GM21717 (cell line): Measurements from ENCODE around the gene CCDC59.
"Not testable (repeated sequence)": the region's sequence is repeated elsewhere in the genome, so short reads cannot be mapped to it uniquely, and the experiment has no call there.

Experiments used
- ATAC-seq: cut with Tn5 transposase; IDR thresholded peaks from one replicate; pipeline ENCODE4 v1.9.1; 2021; ENCODE audit warnings: mild to moderate bottlenecking, moderate library complexity; ENCODE audit not compliant: unreplicated experiment

Gene CCDC59

DNA sequence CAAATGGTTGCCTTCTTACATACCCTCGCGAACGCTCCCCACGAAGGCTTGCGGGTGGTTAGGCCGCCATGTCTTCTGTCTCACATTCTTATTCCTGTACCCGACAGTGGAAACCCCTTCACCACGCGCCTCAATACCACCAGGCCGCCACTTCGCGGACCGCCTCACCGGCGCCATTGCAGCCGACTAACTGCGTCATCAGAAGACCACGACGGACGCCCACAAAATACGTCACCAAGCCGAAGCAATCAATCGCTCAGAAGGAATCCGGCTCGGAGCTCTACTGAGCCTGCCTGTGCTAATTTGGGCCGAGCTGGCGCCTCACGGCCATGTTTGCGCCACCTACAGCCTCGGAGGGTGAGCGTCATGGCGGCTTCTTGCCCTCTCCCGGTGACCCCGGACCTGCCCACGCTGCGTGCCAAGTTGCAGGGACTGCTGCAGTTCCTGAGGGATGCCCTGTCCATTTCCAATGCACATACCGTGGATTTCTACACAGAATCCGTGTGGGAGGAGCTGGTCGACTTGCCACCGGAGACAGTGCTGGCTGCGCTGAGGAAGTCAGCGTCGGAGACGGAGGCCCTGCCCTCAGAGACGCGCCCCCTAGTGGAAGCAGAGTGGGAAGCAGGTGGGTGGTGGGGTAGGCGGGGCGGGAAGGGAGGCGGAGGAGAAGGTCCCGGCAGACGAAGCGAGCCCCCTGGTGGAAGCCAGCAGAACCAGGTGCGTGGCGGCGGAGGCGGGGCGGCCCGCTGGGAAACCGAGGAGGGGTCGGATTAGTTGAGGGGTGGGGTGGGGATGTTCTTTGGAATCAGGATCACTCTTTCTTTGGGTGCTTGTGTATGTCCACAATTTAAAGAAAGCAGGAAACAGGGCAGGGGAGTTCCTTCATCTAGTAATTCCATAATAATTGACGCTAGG, at the start of gene CCDC59, which contains the start of gene METTL25:
TSS of gene CCDC59 (minus strand) at position 188 of the 915 bp plus-strand sequence. CDS start at position 177, 11 bp downstream.
TSS of gene METTL25 (plus strand) at position 330 of the 915 bp plus-strand sequence. CDS start at position 367, 37 bp downstream.
- peak; percentile 95 for ATAC-seq

DNA sequence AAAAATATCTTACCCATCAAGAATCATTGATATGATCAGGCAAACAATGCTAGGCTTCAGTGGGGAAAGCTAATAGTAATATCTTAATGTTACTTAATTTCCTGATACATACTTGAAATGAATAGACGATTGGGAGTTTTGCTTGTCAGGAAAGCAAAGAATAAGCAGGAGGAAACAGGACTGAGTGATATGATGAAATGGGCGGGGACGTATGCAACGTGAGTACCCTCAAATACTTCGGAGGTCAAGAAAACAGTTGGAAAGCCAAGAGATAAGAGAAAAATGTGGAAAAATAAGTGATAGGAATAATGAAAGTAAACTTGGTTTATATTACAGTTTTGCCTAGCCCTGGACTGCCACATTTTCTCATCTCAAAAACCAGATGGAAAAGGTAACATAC, 49.3 kb upstream of the CCDC59 start:
- no peak for ATAC-seq

- ATAC-seq: no peak
Observed at GRCh38 chr12:82406651-82407050, 48.5 kb upstream of the CCDC59 start.

- ATAC-seq: no peak
Observed at GRCh38 chr12:82400819-82401218, 42.6 kb upstream of the CCDC59 start.

- no peak for ATAC-seq
Observed at GRCh38 chr12:82398879-82399278, 40.7 kb upstream of the CCDC59 start.

DNA sequence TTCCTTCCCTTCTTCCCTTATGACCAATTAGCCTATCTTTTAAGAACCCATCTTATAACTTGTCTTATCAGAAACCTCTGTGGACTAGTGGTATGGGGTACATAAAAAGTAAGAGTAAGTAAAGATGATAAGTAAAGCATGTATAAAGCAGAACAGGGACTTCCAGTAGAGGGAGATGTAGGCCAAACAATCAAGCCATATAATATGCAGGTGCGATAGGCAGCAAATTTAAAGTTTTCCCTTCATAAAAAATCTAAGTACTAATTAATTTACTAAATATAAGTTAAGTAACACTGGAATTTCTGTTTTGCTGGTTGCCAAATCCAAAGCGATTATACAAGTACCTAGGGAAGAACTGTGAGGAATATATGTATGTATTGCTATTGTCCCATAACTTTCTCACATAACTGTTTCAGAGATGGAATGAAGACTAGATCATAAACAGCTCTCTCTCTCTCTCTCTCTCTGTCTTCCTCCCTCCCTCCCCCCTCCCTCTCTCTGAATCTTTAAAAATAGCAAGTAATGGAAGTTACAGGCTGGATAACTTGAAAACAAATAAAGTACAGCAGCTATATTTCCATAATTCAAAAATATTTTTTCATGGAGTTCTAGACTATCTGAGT, 25.9 kb upstream of the CCDC59 start:
- no peak for ATAC-seq

- no peak for ATAC-seq
Observed at GRCh38 chr12:82378997-82379396, 20.8 kb upstream of the CCDC59 start.

DNA sequence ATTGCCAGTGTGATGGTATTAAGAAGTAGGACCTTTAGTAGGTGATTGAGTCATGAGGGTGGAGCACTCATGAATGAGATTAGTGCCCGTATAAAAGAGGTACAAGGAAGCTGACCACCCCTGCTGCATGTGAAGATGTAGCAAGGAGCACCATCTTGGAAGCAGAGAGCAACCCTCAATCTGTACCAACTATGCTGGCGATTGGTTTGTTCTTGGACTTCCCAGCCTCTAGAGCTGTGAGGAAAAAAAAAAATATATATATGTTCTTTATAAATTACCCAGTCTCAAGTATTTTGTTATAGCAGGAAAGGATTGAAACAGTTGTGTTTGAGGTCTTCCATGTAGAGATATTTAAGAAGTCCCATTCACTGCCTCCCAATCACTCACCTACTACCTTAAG, 17.0 kb upstream of the CCDC59 start:
- ATAC-seq: no peak

DNA sequence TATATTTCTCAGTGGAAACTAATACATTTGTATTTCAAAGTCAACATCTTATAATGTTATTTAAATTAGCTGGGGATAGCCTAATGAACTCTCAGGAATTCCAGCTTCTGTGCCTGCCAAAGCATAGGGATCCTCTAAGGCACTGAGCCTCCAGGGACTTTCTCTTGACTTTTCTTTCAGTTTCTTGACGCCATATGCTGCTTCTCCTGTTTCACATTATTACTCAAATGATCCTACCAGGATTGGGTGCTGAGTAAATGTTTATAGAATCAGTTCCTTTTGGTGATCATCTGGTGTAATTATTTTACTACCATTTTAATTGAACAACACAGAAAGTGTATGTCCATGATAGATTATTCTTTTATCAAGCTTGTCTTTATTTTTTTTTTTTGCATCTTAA, 8.0 kb upstream of the CCDC59 start:
- peak; percentile 71 for ATAC-seq

GRCh38 chr12:82363990-82364389, 5.8 kb upstream of the CCDC59 start:
- no peak for ATAC-seq

DNA sequence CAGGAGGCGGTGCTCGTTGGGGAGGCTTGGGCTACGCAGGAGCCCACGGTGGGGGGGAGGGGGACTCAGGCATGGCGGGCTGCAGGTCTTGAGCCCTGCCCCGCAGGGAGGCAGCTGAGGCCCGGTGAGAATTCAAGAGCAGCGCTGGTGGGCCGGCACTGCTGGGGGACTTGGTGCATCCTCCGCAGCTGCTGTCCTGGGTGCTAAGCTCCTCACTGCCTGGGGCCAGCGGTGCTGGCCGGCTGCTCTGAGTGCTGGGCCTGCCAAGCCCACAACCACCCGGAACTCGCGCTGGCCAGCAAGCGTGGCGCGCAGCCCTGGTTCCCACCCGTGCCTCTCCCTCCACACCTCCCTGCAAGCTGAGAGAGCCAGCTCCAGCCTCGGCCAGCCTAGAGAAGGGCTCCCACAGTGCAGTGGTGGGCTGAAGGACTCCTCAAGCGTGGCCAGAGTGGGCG, 3.3 kb upstream of the CCDC59 start:
- ATAC-seq: no peak

DNA sequence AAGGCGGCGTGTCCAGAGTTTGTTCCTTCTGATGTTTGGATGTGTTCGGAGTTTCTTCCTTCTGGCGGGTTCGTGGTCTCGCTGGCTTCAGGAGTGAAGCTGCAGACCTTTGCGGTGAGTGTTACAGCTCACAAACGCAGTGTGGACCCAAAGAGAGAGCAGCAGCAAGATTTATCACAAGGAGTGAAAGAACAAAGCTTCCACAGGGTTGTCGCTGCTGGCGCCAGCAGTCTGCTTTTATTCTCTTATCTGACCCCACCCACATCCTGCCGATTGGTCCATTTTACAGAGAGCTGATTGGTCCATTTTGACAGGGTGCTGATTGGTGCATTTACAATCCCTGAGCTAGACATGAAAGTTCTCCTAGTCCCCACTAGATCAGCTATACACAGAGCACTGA, 2.6 kb upstream of the CCDC59 start:
- ATAC-seq: not testable (repeated sequence)

DNA sequence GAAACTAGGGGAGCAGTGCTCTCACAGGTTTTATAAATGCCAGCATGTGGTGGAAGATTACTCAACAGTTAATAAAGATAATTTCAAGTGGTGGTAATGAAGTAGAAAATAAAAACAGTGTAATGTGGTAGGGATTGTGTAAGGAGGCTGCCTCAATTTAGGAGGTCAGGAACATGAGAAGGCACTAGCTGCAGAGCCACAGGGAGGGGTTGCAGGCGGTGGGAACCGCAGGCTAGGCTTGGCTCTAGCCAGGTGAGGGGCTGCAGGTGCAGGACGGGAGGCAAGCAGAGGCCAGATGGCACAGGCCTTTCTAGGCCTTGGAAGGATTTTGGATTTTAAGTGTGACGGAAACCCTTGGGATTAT, 910 bp upstream of the CCDC59 start:
- ATAC-seq: no peak

DNA sequence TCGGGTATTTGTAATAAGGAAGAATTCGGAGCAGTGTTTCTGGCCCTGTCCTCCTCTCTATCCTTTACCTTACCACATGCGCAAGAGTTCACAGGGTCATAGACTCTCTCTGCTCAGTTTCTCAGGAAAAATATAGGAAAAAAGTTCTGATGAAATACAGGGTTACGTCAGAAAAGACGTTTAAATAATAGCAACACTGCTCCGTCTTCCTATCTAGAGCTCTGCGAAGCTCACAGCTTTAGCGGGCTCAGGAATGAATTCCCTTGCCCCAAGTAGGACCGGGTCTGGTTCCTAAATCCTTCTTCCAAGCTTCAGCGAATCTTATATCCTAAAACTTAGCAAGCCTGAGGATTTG, 365 bp downstream of the CCDC59 start:
- no peak for ATAC-seq

- ATAC-seq: no peak
Observed at GRCh38 chr12:82357340-82357739, 847 bp downstream of the CCDC59 start.

DNA sequence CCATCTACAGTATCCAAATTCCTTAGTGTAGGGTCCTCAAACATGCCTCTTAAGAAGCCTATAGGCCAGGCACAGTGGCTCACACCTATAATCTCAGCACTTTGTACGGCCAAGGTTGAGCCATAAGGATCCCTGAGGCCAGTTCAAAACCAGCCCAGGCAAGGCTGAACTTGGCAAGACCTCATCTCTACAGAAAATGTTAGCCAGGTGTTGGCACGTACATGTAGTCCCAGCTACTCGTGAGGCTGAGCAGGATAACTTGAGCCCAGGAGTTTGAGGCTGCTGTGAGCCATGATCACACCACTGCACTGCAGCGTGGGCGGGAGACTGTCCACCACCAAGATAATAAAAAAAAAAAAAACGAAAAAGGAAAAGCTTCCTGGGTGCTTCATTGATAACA, 6.8 kb downstream of the CCDC59 start:
- ATAC-seq: no peak

DNA sequence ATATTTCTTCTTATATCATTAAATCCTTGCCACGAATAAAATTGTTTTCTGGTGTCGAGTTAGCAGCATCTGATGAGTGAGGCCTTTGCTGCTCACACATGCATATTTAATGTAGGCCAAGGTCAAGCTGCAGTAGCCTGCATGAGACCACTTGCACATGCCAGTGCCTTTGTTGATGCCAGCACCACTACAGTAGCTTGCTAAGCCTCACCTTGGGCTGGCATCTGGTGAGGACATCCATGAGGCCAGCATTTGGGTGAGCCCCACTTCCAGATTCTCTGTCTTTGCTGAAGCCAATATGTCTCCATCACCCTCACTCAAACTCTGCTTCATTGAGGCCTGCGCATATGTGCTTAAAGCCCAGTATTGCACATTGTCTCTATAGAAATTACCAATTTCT, 8.0 kb downstream of the CCDC59 start:
- ATAC-seq: no peak

- no peak for ATAC-seq
Observed at GRCh38 chr12:82329508-82329907, 28.7 kb downstream of the CCDC59 start.

DNA sequence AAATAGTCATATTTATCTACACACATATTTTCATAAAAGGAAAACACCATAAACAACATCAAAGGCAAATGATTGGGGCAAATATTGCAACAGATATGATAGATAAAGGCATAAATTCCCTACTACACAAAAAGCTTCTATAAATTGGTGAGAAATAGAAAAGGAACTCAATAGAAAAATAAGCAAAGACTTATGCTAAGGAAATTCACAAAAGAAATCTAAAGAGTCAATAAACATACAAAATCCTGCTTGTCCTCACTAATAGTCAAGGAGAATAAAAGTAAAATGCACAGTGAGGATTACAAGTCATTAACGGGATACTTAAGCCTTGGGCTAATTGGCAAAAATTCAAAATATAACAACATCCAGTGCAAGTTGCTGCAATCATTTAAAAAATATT, 30.3 kb downstream of the CCDC59 start:
- no peak for ATAC-seq

DNA sequence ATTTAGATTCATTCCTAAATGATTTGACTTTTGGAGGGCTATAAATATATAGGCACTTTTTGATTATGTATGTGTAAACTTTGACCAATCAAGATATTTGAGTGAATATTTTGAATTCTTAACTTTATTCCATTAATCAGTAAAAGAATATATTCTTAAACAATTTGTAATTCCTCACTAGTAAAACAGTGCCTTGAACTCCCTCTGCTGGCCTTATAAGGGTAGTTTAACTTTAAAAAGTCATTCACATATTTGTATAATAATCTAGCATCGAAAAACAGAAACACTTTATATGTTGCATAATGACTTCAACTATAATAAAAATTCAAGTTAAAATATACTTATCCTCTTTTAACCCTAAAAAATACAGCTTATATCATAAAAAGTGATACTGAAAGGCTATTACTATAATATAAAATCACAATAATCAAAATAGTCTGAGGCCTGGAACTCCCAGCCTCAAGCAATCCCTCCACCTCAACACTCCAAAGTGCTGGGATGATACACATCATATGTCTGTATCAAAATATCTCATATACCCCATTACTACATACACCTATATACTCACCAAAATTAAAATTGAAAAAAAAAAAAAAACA, 31.2 kb downstream of the CCDC59 start:
- ATAC-seq: no peak

DNA sequence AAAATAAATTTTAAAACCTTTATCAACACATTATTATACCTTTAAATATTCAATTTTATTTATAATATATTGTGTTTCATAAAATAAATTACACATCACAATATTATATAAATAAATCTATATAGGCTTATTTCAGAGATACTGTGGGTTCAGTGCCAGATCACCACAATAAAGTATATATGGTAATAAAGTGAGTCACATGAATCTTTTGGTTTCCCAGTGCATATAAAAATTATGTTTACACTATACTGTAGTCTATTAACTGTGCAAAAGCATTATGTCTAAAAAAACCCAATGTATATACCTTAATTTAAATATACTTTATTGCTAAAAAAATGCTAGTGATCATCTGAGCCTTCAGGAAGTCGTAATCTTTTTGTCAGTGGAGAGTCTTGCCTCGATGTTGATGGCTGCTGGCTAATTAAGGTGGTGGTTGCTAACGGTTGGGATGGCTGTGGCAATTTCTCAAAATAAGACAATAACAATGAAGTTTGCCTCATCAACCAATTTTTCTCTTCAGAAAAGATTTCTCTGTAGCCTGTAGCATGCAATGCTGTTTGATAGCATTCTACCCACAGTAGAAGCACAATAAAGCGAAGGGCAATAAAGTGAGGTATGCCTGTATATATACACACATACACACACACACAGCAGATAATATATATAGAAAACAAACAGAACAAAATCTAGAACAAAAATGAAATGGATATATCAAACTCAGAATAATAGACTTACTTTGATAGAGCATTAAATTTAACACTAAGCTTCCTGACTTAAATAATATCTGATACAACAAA, 32.4 kb downstream of the CCDC59 start:
- no peak for ATAC-seq
